GM12878 (cell line): ENCODE measurements around the gene ZMIZ1. TPM values are rescaled to one million over a fixed set of nuclear protein-coding genes. Genes with fewer than 3 reads are reported as not detected.

Source experiments
- ATAC-seq: fragments of 200-7000 bp; cut with Tn5 transposase; 3 replicates; pipeline ENCODE4 v1.9.1; 2020; ENCODE audit warnings: mild to moderate bottlenecking, moderate library complexity
- BruUV-seq: library from RNA; stranded (reverse); fragments of 400-500 nt; replicated peaks from 2 replicates; lab custom pipeline; 2021; lab: Mats Ljungman, UMichigan
- CTCF ChIA-PET: fragments of 300-600 bp; sonication (Branson Sonifier 250); formaldehyde crosslinking; extraction: SDS; loops from one replicate; lab custom pipeline; 2021; ENCODE audit warnings: inconsistent platforms; lab: Yijun Ruan, JAX
- POLR2A ChIA-PET: fragments of 350-600 bp; formaldehyde crosslinking; extraction: SDS; loops from one replicate; lab custom pipeline; 2021; ENCODE audit warnings: inconsistent platforms; lab: Charles Lee
- RAD21 ChIA-PET: fragments of 300-600 bp; sonication (Branson Sonifier 250); formaldehyde crosslinking; loops from one replicate; lab custom pipeline; 2023; ENCODE audit warnings: antibody characterized with exemption; ENCODE audit not compliant: unreplicated experiment; lab: Charles Lee
- SMC1A ChIA-PET: fragments of 300-600 bp; sonication (Branson Sonifier 250); formaldehyde crosslinking; loops from one replicate; lab custom pipeline; 2023; ENCODE audit not compliant: unreplicated experiment, uncharacterized antibody; lab: Charles Lee
- DNase-seq: peaks from one replicate; pipeline ENCODE4 v3.0.0-alpha.2; 2011; ENCODE audit warnings: low read depth, low spot score
- FAIRE-seq: peaks from 3 replicates; lab custom pipeline; 2011; peaks lifted over from hg19 to GRCh38; lab: Jason Lieb, UNC
- H2AFZ ChIP-seq: 2 replicates; pipeline ENCODE4 v1.6.0; 2011; ENCODE audit warnings: low read depth, low read length, control low read depth; ENCODE audit not compliant: control insufficient read depth
- H3K27ac ChIP-seq: 2 replicates; pipeline ENCODE4 v1.5.1; 2011; ENCODE audit warnings: control low read depth; ENCODE audit not compliant: control insufficient read depth, insufficient read depth
- H3K27me3 ChIP-seq, 2 experiments: replicated peaks in 1 of 2; 2 replicates each; pipeline versions ENCODE4 v1.6.0 to v1.6.1; 2011; ENCODE audit warnings: low read length in 1 of 2; ENCODE audit not compliant: control insufficient read depth in 2 of 2, insufficient read depth in 2 of 2
- H3K36me3 ChIP-seq, 2 experiments: 2 replicates each; pipeline ENCODE4 v1.5.1; 2011; ENCODE audit warnings: low read length in 1 of 2; ENCODE audit not compliant: control insufficient read depth in 2 of 2, insufficient read depth in 2 of 2
- H3K4me1 ChIP-seq: 2 replicates; pipeline ENCODE4 v1.6.1; 2011; ENCODE audit warnings: mild to moderate bottlenecking, low read length, moderate library complexity, mixed read lengths; ENCODE audit not compliant: control insufficient read depth, insufficient read depth
- H3K4me2 ChIP-seq: 2 replicates; pipeline ENCODE4 v1.6.0; 2011; ENCODE audit warnings: control low read depth; ENCODE audit not compliant: control insufficient read depth, insufficient read depth
- H3K4me3 ChIP-seq: fragments of 200-600 bp; sonication (generic); 2 replicates; pipeline ENCODE4 v1.5.1; 2016
- H3K79me2 ChIP-seq: 2 replicates; pipeline ENCODE4 v1.6.0; 2011; ENCODE audit warnings: low read length; ENCODE audit not compliant: control insufficient read depth, insufficient read depth
- H3K9ac ChIP-seq: 2 replicates; pipeline ENCODE4 v1.8.0; 2011; ENCODE audit warnings: low read length, control low read depth, mixed read lengths; ENCODE audit not compliant: control insufficient read depth, insufficient read depth
- H3K9me3 ChIP-seq: replicated peaks from 3 replicates; pipeline ENCODE4 v1.5.1; 2011; ENCODE audit warnings: mild to moderate bottlenecking, low read length; ENCODE audit not compliant: control insufficient read depth, insufficient read depth
- H4K20me1 ChIP-seq: 2 replicates; pipeline ENCODE4 v1.6.0; 2011; ENCODE audit not compliant: control insufficient read depth, insufficient read depth
- EED ChIP-seq: sonication (generic); IDR thresholded peaks from 2 replicates; pipeline ENCODE4 v1.6.1; 2016; ENCODE audit warnings: antibody characterized with exemption, low read depth
- EGR1 ChIP-seq, 2 experiments: IDR thresholded peaks; 1 replicate in 1 of 2; 2 replicates in 1 of 2; pipeline ENCODE4 v1.6.1; 2011 to 2012; ENCODE audit warnings: low read depth in 2 of 2, low read length in 2 of 2, borderline replicate concordance in 1 of 2, mild to moderate bottlenecking in 1 of 2, moderate library complexity in 1 of 2
- IKZF2 ChIP-seq, 2 experiments: fragments of 450-650 bp; IDR thresholded peaks; 2 replicates each; pipeline ENCODE4 v1.6.1; 2017; ENCODE audit warnings: mild to moderate bottlenecking in 2 of 2, moderate library complexity in 2 of 2
- JUNB ChIP-seq: IDR thresholded peaks from 2 replicates; pipeline ENCODE4 v1.6.1; 2016; ENCODE audit warnings: antibody characterized with exemption, mild to moderate bottlenecking
- JUND ChIP-seq: IDR thresholded peaks from 2 replicates; pipeline ENCODE4 v1.6.1; 2012; ENCODE audit warnings: low read depth, mild to moderate bottlenecking, low read length, improper control_type of control experiment, moderate library complexity
- NFXL1 ChIP-seq: fragments of 450-650 bp; IDR thresholded peaks from 2 replicates; pipeline ENCODE4 v1.6.1; 2017; ENCODE audit warnings: antibody characterized with exemption, mild to moderate bottlenecking, borderline replicate concordance
- SIN3A ChIP-seq: IDR thresholded peaks from 2 replicates; pipeline ENCODE4 v1.6.1; 2012; ENCODE audit warnings: low read depth, low read length, improper control_type of control experiment
- SMC3 ChIP-seq: IDR thresholded peaks from 2 replicates; pipeline ENCODE4 v1.6.1; 2011; ENCODE audit warnings: low read length, improper control_type of control experiment, borderline replicate concordance
- STAT3 ChIP-seq: IDR thresholded peaks from 2 replicates; pipeline ENCODE4 v1.6.1; 2011; ENCODE audit warnings: low read depth, low read length, improper control_type of control experiment
- TARDBP ChIP-seq: IDR thresholded peaks from 2 replicates; pipeline ENCODE4 v1.6.1; 2016; ENCODE audit warnings: borderline replicate concordance
- TCF12 ChIP-seq: IDR thresholded peaks from 2 replicates; pipeline ENCODE4 v1.6.1; 2011; ENCODE audit warnings: low read depth, mild to moderate bottlenecking, low read length
- TCF3 ChIP-seq: IDR thresholded peaks from 2 replicates; pipeline ENCODE4 v1.6.1; 2012; ENCODE audit warnings: low read depth, mild to moderate bottlenecking, low read length, borderline replicate concordance; ENCODE audit not compliant: insufficient read depth
- WRNIP1 ChIP-seq: IDR thresholded peaks from 2 replicates; pipeline ENCODE4 v1.6.1; 2011; ENCODE audit warnings: low read depth, low read length, improper control_type of control experiment, borderline replicate concordance
- YY1 ChIP-seq: IDR thresholded peaks from 2 replicates; pipeline ENCODE4 v1.6.1; 2011; ENCODE audit warnings: low read depth, mild to moderate bottlenecking, low read length
- WGBS: methylation state at CpG from one replicate; pipeline ENCODE4 v1.1.6; 2016; ENCODE audit warnings: low lambda C conversion rate; ENCODE audit not compliant: insufficient replicate concordance, insufficient coverage; ENCODE audit errors: missing lambda C conversion rate; 5-methylcytosine and 5-hydroxymethylcytosine counted together
- in situ Hi-C: fragments of 300-500 bp; cut with MboI; formaldehyde crosslinking; loops from 9 replicates; pipeline ENCODE4 v1.14.3; 2018; ENCODE audit warnings: mixed read lengths
- intact Hi-C: fragments of 100-400 bp; cut with micrococcal nuclease; formaldehyde crosslinking; loops from one replicate; pipeline ENCODE4 v1.14.2; 2022; ENCODE audit not compliant: unreplicated experiment
- polyA plus RNA-seq, 11 experiments: library from polyadenylated mRNA; depleted of rRNA in 4 of 11; unstranded in 6 of 11; stranded (reverse) in 5 of 11; fragments of >200 nt; fragmentation: Nextera tagmentation in 4 of 11; fragmentation: Illumina TruSeq in 1 of 11; extraction: Ambion mirVana in 4 of 11; extraction: Trizol in 1 of 11; gene quantifications; 1 replicate in 1 of 11; 2 replicates in 10 of 11; pipeline versions ENCODE4 v1.2.1 to v1.2.3, GENCODE V29; 2011 to 2016; ENCODE audit warnings: inconsistent platforms in 2 of 11, missing spikeins in 2 of 11, low read depth in 1 of 11
- total RNA-seq, 4 experiments: library from RNA; depleted of rRNA in 3 of 4; stranded (reverse); fragments of >200 nt in 3 of 4; fragmentation: Illumina TruSeq in 1 of 4; extraction: Trizol in 1 of 4; gene quantifications; 2 replicates each; pipeline versions ENCODE4 v1.2.1 to v1.2.3, GENCODE V29; 2013 to 2021
- TF ChIP-seq, protein P1 (sequence below): IDR thresholded peaks from 2 replicates; pipeline ENCODE4 v1.6.1; 2011; ENCODE audit warnings: borderline replicate concordance, low read depth, mild to moderate bottlenecking, moderate library complexity, mixed read lengths, low read length; ENCODE audit not compliant: insufficient read depth; ENCODE audit errors: extremely low read length
- TF ChIP-seq, protein P2 (sequence below): fragments of 450-650 bp; IDR thresholded peaks from 2 replicates; pipeline ENCODE4 v1.6.1; 2017; ENCODE audit warnings: borderline replicate concordance
- TF ChIP-seq, protein P3 (sequence below): IDR thresholded peaks from 2 replicates; pipeline ENCODE4 v1.6.1; 2011; ENCODE audit warnings: low read depth, low read length, improper control_type of control experiment, borderline replicate concordance

The ZMIZ1 gene
- total and polyA plus RNA-seq, 10 of the 15 experiments (the other 5 are each of a cell fraction or from before 2014, with no cell fraction given), result 3.1 to 82.3 (median 14.9) TPM

DNA sequence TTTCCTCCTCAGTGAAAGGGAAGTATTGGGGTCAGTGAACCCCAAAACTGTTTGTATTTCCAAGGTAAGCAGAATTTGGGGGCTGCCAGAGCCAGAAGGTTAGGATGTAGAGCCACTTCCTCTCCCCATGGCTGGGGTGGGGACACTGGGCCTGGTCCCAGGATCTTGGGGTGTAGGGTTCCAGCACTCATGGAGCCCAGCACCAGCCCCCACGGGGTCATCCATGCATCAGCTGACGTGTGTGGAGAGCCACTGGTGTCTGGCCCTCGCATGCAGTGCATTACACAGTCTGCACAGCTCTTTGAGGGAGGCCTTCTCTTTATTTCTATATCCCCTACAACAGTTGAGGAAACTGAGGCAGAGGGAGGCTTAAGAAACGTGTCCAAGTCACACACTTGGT, 91.4 kb downstream of the ZMIZ1 start:
- in situ Hi-C loops (no loop called here), intact Hi-C loops (no loop called here)
- Histone ChIP-seq H3K4me1 (no peaks in the 10 kb centered on the region; the same call in 1 of the 2 replicates), H3K9me3 (no peaks in the 10 kb centered on the region), H3K79me2 (no peaks in the 10 kb centered on the region), H3K36me3 (no peaks in the 10 kb centered on the region), H3K4me2 (no peak overlapping the region), H2AFZ (no peak overlapping the region), H3K9ac (no peak overlapping the region), H3K27ac (no peak overlapping the region), H3K4me3 (no peak overlapping the region), H3K27me3 (no peaks in the 10 kb centered on the region), H4K20me1 (no peaks in the 10 kb centered on the region)
- ChIA-PET CTCF (no interaction called here), SMC1A (no interaction called here), RAD21 (no interaction called here), POLR2A (no interaction called here)
- 6% methylated on average over 4 of the region's 4 CpGs for WGBS
- TF ChIP-seq SIN3A, result no peak
- TF ChIP-seq, protein P1, sequence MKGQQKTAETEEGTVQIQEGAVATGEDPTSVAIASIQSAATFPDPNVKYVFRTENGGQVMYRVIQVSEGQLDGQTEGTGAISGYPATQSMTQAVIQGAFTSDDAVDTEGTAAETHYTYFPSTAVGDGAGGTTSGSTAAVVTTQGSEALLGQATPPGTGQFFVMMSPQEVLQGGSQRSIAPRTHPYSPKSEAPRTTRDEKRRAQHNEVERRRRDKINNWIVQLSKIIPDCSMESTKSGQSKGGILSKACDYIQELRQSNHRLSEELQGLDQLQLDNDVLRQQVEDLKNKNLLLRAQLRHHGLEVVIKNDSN, result no peak
- TF ChIP-seq JUND, result no peak
- BruUV-seq, result no TSS peak
- no peak for ATAC-seq
- DNase-seq, result no peak
- no peak for FAIRE-seq

DNA sequence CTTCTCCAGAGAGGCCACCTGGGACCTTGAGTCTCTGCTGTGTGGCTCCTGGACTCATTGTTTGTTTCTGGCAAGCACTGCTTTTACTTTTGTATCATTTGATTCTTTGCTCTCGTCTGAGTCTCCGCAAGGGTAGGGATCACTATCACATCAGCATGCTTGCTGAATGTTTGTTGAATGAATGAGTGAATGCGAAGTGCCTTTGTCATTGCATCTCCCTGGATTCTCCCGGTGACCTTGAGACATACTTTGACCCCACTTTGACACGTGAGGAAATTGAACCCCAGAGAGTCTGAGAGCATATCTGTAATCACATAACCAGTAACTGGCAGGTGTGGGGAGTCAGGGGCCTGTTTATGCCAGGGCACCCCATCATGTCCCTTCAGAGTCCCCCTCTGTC, 92.8 kb downstream of the ZMIZ1 start:
- in situ Hi-C loops, result no loop called here
- SMC1A ChIA-PET, result no interaction called here
- TF ChIP-seq WRNIP1 (no peak), SMC3 (no peak), IKZF2 (IDR thresholded peaks at IDR 0.05) (no peak), TCF3 (no peak), EGR1 (IDR thresholded peaks at IDR 0.05; ENCODE audit: borderline replicate concordance in 1 of 2, low read depth in 2 of 2, low read length in 2 of 2) (no peak), TCF12 (no peak), EED (no peak), JUNB (no peak), NFXL1 (no peak), STAT3 (no peak), TARDBP (no peak), YY1 (no peak)
- TF ChIP-seq, protein P2, sequence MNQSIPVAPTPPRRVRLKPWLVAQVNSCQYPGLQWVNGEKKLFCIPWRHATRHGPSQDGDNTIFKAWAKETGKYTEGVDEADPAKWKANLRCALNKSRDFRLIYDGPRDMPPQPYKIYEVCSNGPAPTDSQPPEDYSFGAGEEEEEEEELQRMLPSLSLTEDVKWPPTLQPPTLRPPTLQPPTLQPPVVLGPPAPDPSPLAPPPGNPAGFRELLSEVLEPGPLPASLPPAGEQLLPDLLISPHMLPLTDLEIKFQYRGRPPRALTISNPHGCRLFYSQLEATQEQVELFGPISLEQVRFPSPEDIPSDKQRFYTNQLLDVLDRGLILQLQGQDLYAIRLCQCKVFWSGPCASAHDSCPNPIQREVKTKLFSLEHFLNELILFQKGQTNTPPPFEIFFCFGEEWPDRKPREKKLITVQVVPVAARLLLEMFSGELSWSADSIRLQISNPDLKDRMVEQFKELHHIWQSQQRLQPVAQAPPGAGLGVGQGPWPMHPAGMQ, result no peak
- TF ChIP-seq, protein P3, sequence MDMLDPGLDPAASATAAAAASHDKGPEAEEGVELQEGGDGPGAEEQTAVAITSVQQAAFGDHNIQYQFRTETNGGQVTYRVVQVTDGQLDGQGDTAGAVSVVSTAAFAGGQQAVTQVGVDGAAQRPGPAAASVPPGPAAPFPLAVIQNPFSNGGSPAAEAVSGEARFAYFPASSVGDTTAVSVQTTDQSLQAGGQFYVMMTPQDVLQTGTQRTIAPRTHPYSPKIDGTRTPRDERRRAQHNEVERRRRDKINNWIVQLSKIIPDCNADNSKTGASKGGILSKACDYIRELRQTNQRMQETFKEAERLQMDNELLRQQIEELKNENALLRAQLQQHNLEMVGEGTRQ, result no peak

More for the DNA sequence above, 92.8 kb downstream of the ZMIZ1 start:
- CTCF ChIA-PET, result no interaction called here
- POLR2A ChIA-PET, result no interaction called here
- Histone ChIP-seq H3K4me1 (no peaks in the 10 kb centered on the region; the same call in 1 of the 2 replicates), H3K9me3 (no peaks in the 10 kb centered on the region), H3K4me2 (no peak overlapping the region), H3K27ac (no peak overlapping the region), H3K36me3 (no peaks in the 10 kb centered on the region), H3K79me2 (no peaks in the 10 kb centered on the region), H3K4me3 (no peak overlapping the region), H2AFZ (no peak overlapping the region), H3K9ac (no peak overlapping the region), H4K20me1 (no peaks in the 10 kb centered on the region), H3K27me3 (no peaks in the 10 kb centered on the region)
- no TSS peak for BruUV-seq
- ATAC-seq, result no peak
- no peak for DNase-seq
- FAIRE-seq, result no peak
- RAD21 ChIA-PET, result no interaction called here
- intact Hi-C loops, result no loop called here
- WGBS, result 46% methylated on average over 5 of the region's 5 CpGs
